G401.6 (cell line): ENCODE measurements around the gene POMZP3.
"Not testable (repeated sequence)": the region's sequence is repeated elsewhere in the genome, so short reads cannot be mapped to it uniquely, and the experiment has no call there.

Experiments used
- FAIRE-seq: peaks from 2 replicates; lab custom pipeline; 2012; peaks lifted over from hg19 to GRCh38; lab: Jason Lieb, UNC

POMZP3 gene

GRCh38 chr7:76626989-76627642 is at the start of gene POMZP3:
TSS of gene POMZP3 (minus strand) at chr7:76627279. CDS start at chr7:76626064, 1,215 bp downstream.
- FAIRE-seq = not testable (repeated sequence)

DNA sequence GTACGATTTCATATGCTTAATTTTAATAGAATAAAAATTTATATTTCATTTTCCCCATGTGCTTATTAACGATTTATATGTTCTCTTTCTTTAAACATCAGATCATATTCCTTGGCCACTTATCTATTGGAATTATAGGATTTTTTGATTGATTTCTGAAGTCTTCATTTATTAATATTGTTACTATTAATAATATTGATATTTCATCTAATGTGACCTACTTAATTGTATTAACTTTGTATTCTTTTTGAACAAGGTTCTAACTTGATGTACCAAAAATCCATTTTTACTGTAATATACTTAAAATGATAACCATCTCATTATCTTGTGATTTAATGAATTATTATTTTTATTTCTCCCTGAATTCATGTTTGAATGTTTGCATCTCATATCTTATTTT is 48.7 kb upstream of the POMZP3 start:
- FAIRE-seq = peak; percentile 88

GRCh38 chr7:76673346-76673745 is 46.3 kb upstream of the POMZP3 start:
- FAIRE-seq = not testable (repeated sequence)

DNA sequence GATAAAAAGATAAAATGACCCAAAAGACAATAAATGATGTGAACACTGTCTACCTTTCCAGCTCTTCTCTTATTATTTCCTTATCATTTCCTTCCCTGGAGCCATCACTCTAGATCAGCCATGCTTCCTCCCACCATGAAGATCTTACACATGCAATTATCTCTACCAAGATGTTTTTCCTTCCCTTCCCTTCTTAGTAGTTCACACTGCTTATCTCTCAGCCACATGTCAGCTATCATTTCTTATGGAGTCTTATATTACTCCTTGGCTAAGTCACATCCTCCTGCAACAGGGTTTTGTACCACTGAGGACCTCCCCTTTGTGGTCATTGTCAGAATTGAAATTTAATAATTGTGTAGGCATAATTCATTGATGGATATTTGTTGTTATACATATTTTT is 32.1 kb upstream of the POMZP3 start:
- FAIRE-seq = not testable (repeated sequence)

- not testable (repeated sequence) for FAIRE-seq
These were observed 29.3 kb upstream of the POMZP3 start for GRCh38 chr7:76656425-76656824.

DNA sequence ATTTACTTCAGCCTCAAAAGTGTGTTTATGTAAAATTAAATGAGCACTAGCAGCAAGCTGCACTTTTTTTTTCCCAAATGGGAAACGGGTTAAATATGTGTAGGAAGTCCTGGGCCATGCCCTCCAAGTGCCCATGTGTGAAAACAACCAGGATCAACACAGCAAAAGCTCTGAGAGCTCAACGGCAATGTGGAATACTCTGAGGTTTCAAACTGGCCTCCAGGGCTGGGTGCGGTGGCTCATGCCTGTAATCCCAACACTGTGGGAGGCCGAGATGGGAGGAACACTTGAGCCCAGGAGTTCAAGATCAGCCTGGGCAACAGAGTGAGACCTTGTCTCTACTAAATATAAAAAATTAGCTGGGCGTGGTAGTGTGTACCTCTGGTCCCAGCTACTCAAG is 15.5 kb upstream of the POMZP3 start:
- FAIRE-seq = not testable (repeated sequence)

GRCh38 chr7:76637061-76637691 is 10.1 kb upstream of the POMZP3 start:
- not testable (repeated sequence) for FAIRE-seq

DNA sequence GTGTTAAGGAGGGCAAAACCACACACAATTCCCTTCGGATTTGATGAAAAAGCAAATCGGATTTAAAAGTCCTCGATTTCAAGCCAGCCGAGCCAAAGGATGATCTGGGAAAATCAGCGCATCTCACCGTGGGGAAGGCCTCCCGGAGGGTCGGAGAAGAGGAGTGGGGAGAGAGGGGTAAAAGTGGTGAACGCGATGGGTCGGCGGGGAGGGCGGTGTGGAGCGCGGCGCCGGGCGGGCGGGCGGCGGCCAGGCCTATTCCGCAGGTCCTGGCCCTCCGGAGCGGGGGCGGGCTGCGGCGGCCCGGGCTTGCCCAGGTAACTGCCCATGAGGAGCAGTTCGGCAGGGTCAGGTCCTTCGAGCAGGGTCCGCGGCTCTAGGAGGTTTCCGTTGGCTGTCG is 498 bp downstream of the POMZP3 start:
- FAIRE-seq = not testable (repeated sequence)

GRCh38 chr7:76619439-76620190 is 7.5 kb downstream of the POMZP3 start:
- FAIRE-seq = not testable (repeated sequence)

DNA sequence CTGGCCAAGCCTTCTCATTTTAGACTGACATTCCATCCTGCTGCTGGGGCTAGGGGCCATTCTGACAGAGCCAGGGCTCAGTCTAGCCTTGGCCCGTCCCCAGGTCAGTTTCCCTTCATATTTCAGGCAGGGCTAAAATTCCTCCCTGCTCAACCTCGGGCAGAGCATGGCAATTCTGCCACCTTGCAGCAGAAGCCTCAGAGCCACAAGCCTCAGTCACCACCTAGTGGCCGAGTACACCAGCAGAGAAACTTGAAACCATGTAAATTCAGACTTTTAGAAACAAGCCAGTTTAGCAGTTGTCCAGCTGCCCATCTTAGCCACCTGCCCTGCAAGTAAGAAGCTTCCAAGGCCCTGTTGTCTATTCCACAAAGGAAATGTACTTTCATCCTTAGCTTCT is 13.3 kb downstream of the POMZP3 start:
- not testable (repeated sequence) for FAIRE-seq

GRCh38 chr7:76612232-76612631 is 14.8 kb downstream of the POMZP3 start:
- FAIRE-seq = not testable (repeated sequence)

GRCh38 chr7:76609864-76610263 is 17.2 kb downstream of the POMZP3 start:
- not testable (repeated sequence) for FAIRE-seq

DNA sequence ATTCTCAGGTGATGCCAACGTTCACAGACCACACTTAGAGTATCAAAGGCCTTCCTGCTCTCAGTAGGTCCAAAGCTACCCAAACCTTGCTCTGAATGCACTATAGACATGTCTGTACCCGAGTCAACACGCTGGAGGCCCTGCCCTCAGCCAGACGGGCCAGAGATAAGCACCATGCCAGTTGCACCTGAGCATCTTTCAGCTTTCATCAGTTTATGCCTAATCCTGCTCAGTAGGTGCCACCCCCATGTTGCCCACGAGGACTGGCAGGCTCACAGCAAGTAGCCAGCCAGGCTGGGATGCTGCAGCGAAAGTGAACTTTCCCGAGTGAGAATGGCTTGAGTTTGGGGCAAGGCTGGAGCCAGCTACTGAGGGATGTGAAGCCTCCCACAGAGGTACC is 18.6 kb downstream of the POMZP3 start:
- not testable (repeated sequence) for FAIRE-seq

DNA sequence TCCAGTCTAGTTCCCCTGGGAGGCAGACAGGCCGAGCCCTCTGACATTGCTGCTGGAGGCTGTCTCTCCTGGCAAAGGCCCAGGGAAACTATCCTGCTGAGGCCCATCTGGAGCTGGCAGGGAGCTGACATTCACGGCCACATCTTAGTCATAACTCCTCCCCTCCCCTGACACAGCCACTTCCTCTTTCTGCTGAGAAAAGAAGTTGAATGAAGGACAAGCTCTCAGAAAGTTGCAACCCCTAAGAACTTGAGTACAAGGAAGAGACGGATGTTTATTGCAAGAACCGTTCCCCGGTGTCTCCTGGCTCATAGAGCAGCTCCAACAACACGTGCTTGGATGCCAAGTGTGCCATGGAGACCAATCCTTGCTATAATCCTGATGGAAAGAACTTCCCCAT is 21.1 kb downstream of the POMZP3 start:
- FAIRE-seq = not testable (repeated sequence)

DNA sequence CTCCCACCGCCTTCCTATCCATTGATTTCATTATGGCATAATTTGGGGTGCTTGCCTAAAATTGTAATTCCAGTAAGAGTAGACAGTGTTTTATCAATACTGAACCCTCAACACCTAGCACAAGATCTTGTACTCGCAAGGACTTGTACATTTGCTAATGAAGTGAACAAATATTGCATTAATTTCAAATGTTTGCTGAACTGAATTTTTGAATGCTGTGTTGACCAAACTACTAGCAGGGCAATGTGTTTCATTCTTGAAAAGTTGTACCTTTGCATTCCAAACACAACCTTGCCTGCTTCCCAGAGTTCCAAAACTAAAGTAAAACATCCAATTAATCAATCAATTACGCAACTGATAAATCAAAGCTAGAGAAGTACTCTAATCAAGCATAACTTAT is 26.4 kb downstream of the POMZP3 start:
- not testable (repeated sequence) for FAIRE-seq

GRCh38 chr7:76600116-76600482 is 27.0 kb downstream of the POMZP3 start:
- FAIRE-seq = not testable (repeated sequence)

GRCh38 chr7:76598590-76599264 is 28.4 kb downstream of the POMZP3 start:
- FAIRE-seq = not testable (repeated sequence)

- FAIRE-seq = not testable (repeated sequence)
These were observed 29.8 kb downstream of the POMZP3 start for GRCh38 chr7:76597288-76597687.

- not testable (repeated sequence) for FAIRE-seq
These were observed 34.4 kb downstream of the POMZP3 start for GRCh38 chr7:76592694-76593093.

DNA sequence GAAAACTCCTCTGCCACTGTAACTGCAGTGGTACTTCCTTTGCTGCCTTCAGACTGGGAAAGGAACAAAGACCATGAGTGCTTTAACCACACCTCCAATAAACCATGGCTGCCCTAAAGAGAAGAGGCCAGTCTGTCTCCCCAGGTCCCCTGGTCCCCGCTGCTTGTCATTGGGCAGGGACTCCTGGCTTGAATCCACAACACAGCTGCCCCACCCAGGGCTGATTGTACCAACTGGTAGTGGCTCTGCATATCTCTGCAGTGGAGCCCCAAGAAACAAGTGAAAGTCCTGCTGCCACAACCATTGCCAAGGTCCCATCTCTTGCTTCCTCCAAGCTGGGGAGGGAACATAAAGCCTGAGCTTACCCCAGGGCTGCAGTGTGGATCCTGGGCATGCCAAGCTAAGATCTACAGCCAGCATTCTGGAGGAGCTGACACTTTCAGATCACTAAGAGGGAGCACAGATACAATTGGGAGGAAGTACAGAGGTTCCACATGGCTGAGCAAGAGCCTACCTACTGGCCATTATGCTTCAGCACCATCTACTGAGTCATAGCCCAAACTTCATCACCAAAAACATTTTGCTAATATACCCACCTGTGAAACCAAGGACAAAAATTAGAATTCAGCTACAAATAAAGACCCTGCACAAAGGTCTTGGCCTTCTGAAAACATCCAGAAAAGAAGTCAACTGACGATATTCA is 35.3 kb downstream of the POMZP3 start:
- not testable (repeated sequence) for FAIRE-seq

GRCh38 chr7:76591033-76591432 is 36.0 kb downstream of the POMZP3 start:
- FAIRE-seq = not testable (repeated sequence)

GRCh38 chr7:76588586-76588985 is 38.5 kb downstream of the POMZP3 start:
- not testable (repeated sequence) for FAIRE-seq
